UCSD-AML1 (cell line): ENCODE measurements around the gene PDE7B.
"Not testable (repeated sequence)": the region's sequence is repeated elsewhere in the genome, so short reads cannot be mapped to it uniquely, and the experiment has no call there.

ENCODE experiments used
- DNase-seq: peaks from one replicate; lab custom pipeline; 2025; ENCODE audit not compliant: unreplicated experiment; lab: John Stamatoyannopoulos, UW

Gene PDE7B

DNA sequence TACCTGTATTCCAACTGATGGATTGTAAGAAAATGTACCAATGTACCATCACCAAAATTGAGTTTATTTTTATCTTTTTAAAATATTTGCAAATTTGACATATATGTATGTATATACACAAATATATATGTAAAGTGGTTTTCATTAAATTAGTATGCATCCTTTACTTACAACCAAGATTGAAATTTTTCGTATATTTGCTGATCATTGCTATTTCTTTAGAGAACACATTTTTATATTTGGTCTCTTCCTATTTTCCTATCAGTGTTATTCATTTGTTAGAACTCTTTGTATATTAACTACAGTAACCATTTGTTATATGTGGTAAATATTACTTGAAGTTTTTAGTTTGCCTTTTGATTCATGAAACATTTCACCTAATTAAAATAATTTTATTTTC lies 324.4 kb downstream of the PDE7B start:
- DNase-seq = no peak

- DNase-seq = no peak
These were observed 327.2 kb downstream of the PDE7B start for GRCh38 chr6:136178749-136179148.

GRCh38 chr6:136180704-136181511 lies 329.4 kb downstream of the PDE7B start:
- DNase-seq = no peak

DNA sequence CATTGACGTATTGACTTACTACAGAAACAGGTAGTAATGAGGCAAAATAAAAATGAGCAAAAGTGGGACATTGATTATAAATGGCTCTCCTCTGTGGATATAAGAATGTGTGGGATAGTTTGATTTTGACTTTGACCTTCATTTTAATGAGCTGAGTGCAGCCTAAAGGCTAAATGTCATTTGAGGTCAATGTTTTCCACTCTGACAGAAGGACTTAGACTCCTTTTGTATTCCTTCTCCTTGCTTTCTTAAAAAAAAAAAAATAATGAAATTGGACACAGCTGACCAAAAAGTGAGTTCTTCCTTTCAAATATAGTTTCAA lies 330.0 kb downstream of the PDE7B start:
- DNase-seq = no peak

DNA sequence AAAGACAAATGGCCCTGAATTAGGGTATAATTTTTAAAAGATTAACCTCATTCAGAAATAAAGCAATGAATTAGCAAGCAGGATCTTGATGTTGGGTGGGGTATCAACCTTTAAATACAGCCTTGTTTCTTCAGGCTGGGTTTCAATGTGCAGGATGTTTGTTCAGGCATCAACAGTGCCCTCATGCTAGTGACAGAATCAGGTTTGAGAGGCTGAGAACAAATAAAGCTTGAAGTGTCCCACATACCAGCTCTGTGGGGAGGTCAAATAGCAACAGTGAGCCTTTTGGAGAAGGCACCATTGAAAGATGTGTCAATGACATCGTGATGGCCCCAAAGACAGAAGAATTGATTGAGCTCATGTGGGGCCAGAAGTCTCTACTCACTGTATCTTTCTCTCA lies 330.4 kb downstream of the PDE7B start:
- no peak for DNase-seq

DNA sequence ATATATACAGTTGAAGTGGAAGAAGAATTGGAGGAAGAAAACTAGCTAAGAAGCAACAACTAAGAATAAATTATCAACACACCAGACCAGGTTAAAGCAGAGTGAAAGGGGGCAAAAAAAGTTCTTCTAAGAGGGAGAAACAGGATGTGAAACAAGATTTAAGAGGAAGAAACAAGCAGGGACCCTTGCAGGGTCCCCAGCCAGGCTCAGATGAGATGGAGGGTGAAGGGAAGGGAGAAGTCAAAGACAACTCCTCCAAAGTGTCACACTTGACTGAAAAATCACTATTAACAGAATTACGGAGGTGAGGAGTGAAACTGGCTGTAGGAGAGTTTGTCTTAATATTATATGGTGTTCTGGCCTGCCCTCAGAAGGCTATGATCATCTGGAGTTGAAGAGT lies 333.2 kb downstream of the PDE7B start:
- DNase-seq = no peak

GRCh38 chr6:136186363-136186762 lies 334.9 kb downstream of the PDE7B start:
- DNase-seq = no peak

- DNase-seq = no peak
These were observed 337.0 kb downstream of the PDE7B start for GRCh38 chr6:136188486-136188885.

GRCh38 chr6:136189104-136189503 lies 337.6 kb downstream of the PDE7B start:
- DNase-seq = no peak

GRCh38 chr6:136191606-136192312 lies 340.3 kb downstream of the PDE7B start:
- DNase-seq = no peak

DNA sequence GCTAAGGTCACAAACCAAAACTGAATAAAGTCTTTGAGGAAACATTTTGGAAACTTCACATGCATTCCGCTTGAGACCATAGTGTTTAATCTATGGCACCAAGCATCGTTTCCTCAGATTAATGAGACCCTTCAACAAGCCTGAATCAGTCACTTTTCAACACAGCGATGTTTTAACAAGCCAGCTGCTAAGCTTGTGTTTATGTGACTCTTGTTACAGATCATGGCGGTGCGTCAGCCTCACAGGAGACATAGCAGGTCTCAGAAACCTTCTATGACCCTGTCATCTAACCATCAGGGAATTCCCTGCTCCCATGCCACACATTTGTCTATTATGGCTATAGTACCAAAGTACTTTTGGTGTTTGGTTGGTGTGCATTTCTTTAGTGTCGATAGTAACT lies 341.4 kb downstream of the PDE7B start:
- no peak for DNase-seq

DNA sequence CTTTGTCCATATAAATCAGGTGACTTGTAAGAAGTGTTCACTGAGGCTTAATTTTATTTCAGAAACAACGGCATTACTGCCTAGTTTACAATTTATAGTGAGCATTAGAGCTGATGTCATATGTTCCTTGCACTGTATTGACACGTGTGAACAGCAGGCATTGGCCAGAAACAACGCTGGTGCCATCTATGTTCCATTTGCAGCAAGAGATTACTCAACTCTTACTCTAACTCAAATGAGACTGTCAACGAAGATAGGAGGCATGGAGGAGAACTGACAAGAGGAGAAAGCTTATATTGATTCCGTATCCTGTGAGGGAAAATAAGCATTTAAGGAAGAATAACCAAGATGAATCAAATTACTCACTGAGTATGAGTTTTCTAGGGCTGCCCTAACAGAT lies 350.2 kb downstream of the PDE7B start:
- DNase-seq = no peak

GRCh38 chr6:136208783-136209182 lies 357.3 kb downstream of the PDE7B start:
- DNase-seq = no peak

- DNase-seq = no peak
These were observed 358.0 kb downstream of the PDE7B start for GRCh38 chr6:136209496-136209895.

DNA sequence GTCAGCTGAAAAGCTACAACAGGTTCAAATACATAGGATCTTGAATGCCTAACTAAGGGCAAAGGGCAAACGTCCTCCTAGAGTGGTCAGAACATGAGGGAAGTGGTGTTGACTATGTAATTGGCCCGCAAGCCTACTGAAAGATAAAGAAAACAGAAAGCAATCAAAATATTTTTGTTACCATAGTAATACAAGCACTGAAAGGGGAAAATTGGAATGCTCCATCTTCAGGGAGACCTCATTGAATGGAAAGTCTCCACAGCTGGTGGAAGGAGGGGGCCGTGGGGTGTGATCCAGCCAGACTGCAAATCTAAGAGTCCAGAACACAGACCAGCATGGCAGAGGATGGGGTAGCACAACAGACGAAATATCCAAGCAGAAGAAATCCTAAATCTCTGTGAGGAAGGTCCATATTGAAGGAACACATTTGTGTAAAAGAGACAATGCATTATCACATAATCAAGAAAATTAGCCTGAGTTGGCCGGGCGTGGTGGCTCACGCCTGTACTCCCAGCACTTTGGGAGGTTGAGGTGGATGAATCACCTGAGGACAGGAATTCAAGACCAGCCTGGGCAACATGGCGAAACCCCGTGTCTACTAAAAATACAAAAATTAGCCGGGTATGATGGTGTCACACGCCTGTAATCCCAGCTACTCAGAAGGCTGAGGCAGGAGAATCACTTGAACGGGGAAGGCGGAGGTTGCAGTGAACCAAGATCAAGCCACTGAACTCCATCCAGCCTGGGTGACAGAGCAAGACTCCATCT lies 359.1 kb downstream of the PDE7B start:
- DNase-seq = no peak

DNA sequence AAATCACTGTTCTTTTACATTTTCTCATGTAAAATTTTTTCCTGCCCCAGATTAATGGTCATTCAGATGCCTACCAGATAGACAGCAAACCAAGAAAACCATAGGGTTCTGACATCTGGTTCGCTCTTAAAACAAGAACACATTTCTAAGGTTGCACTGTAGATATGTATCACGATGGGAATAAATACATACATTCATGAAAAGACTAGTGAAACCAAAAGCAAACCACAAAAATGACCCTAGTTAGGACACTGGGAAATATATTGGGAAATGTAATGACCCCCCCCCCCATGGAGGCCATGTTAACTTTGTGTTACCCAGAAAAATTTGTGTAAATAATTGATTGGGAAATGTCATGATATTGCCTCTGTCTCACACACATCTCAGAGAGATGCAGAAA lies 361.1 kb downstream of the PDE7B start:
- no peak for DNase-seq

- no peak for DNase-seq
These were observed 361.6 kb downstream of the PDE7B start for GRCh38 chr6:136213012-136213539.

DNA sequence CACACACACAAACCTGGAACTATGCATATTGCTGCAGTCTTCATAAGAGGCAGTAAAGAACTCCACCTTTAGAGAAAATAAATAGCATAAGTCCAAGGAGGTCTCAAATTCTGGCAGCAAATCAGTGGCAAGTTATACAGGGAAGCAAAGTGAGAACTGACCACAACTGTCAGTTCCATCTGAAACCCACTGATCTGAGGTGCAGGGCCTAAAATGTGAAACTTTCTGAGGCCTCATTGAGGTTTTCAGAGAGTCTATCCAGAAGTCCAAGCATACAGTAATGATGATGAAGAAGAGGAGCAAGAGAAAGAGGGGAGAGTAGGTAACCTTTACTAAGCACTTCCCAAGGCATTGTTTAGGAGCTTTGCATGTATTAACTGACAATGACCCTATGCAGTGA lies 362.4 kb downstream of the PDE7B start:
- no peak for DNase-seq

DNA sequence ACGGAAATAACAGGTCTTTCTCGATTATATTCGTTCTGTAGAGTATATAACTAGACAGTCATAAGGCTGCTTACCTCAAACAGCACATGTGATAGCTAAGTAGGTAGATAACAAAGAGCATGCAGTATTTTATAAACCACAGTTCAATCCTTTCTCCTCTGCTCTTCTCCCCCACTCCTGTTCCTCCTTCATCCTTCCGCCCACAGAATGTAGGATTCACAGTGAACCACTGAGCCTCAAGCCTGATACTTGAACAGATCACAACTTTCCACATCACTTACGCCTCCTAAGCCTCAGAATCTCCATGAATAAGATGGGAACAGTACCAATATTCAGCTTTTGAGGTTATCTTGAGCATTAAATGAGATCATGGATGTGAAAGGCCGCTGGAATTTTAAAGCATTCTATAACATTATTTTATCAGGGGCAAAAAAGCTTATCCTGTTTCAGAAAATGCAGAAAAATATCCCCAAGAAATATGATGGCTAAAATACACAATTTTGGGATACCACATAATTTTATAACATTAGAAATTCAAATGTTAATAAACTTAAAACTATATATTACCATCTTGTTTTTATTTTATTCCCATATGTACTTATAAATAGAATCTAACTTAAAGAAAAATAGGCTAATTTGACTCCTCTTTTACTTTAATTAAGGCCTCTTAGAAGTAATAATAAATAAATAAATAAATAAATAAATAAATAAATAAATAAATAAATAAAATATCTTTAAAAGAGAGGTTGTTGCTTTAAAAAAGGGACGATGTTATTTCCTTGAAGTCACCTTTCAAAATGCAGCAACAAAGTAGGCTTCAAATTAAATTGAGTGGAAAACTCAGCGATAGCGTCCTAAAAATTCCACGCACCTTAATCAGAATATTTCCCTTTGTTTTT lies 365.3 kb downstream of the PDE7B start:
- no peak for DNase-seq

DNA sequence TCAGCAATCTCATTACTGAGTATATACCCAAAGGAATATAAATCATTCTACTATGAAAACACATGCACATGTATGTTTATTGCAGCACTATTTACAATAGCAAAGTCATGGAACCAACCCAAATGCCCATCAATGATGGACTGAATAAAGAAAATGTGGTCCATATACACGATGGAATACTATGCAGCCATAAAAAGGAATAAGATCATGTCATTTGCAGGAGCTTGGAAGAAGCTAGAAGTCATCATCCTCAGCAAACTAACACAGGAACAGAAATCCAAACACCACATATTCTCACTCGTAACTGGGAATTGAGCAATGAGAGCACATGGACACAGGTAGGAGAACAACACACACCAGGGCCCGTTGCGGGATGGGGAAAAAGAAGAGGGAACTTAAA lies 373.5 kb downstream of the PDE7B start:
- not testable (repeated sequence) for DNase-seq

GRCh38 chr6:136225496-136225895 lies 374.0 kb downstream of the PDE7B start:
- no peak for DNase-seq
